T-helper 22 cell (primary cell): ENCODE measurements around the gene IGSF1.

Source experiments
- DNase-seq: peaks from one replicate; pipeline ENCODE4 v3.0.0-alpha.2; 2020; ENCODE audit warnings: low read depth

IGSF1 gene, protein sequence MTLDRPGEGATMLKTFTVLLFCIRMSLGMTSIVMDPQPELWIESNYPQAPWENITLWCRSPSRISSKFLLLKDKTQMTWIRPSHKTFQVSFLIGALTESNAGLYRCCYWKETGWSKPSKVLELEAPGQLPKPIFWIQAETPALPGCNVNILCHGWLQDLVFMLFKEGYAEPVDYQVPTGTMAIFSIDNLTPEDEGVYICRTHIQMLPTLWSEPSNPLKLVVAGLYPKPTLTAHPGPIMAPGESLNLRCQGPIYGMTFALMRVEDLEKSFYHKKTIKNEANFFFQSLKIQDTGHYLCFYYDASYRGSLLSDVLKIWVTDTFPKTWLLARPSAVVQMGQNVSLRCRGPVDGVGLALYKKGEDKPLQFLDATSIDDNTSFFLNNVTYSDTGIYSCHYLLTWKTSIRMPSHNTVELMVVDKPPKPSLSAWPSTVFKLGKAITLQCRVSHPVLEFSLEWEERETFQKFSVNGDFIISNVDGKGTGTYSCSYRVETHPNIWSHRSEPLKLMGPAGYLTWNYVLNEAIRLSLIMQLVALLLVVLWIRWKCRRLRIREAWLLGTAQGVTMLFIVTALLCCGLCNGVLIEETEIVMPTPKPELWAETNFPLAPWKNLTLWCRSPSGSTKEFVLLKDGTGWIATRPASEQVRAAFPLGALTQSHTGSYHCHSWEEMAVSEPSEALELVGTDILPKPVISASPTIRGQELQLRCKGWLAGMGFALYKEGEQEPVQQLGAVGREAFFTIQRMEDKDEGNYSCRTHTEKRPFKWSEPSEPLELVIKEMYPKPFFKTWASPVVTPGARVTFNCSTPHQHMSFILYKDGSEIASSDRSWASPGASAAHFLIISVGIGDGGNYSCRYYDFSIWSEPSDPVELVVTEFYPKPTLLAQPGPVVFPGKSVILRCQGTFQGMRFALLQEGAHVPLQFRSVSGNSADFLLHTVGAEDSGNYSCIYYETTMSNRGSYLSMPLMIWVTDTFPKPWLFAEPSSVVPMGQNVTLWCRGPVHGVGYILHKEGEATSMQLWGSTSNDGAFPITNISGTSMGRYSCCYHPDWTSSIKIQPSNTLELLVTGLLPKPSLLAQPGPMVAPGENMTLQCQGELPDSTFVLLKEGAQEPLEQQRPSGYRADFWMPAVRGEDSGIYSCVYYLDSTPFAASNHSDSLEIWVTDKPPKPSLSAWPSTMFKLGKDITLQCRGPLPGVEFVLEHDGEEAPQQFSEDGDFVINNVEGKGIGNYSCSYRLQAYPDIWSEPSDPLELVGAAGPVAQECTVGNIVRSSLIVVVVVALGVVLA (N-terminal part only)

DNA sequence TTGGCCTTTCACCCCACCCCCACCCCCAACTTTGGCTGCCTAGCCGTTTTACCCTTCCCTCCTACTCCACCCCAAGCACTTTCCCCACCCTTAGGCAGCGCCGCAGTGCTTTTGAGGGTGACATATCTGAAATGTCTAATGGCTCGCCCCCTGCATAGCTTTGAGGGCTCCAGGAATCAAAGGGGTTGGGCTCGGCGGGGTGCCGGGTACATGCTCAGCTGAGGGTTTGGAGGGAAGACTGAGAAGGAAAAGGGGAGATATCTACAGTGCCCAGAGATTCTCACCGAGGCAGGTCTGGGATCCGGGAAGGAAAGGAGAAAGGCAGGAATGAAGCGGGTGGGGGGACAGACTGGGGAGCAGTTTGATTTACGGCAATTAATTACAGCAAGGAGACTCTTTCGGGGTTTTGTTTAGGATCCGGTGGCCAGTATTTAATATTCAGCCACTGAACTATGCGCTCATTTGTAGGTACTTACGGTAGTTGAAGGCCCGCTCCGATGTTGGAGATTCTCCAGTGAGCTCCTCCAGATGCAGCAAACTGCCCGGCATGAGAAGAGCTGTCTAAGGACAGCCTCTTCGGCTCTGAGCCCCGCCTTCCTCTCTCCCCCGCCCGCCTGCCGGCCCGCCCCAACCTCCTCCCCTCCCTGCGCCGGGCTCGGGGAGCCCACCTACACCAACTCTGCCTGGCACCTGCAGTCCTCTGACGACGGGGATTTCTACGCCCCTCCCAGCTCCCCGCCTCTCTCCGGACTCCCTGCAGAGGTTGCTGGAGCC, at the start of gene IGSF1:
Gene IGSF1, minus strand, starts transcription at position 569 of the 774 bp plus-strand sequence. CDS start 2,632 bp downstream, outside the sequence.
- DNase-seq = no peak

DNA sequence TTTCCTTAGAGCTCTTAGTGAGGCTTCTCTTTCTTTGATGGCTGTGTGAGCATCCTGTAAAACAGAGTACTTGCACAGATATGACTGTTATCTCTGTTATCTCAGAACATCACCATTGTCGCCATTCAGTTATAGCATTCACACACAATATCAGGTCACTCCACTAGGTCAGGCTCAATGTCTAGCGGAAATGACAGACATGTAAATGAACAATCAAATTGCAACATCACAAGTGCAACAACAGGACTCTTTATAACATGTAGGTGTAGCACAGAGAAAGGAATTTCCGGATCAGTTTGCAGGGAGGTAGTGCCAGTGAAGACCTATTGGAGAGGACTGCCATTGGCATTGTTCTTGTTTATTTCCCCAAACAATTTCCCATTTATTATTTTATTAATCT, 43.2 kb upstream of the IGSF1 start:
- no peak for DNase-seq

DNA sequence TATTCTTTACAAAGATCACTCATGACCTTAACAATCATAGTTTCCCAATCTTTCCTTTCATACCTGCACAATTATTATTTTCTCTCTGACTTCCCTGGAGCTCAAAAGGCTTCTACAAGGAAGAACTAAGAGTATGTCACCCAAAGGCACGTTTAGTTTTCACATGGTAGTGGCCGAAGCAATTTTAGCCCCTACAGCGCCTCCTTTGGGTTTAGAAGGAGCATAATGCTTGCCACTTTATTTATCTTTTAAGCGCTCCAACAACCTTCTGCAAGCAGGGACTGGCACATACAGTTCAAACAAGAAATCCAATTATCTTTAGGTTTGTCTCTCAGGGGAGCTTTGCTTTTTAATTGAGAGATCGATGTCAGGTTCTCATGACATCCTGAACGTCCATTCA, 42.0 kb upstream of the IGSF1 start:
- no peak for DNase-seq

DNA sequence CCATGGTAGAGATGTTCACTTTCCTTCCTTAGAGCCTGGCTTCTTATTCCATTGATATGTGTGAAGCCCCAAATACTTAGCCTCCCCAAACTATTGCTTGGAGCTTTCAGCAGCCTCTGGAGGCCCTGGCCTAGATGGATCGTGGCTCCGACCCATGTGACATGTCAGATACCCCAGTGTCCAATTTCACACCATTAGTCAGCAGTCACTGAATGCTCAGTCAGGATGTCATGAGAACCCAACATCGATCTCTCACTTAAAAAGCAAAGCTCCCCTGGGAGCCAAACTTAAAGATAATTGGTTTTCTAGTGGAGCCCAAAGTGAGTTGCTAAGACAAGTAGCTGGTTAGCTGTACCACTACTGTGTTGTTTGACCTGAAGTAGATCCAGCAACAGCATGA, 41.6 kb upstream of the IGSF1 start:
- no peak for DNase-seq

DNA sequence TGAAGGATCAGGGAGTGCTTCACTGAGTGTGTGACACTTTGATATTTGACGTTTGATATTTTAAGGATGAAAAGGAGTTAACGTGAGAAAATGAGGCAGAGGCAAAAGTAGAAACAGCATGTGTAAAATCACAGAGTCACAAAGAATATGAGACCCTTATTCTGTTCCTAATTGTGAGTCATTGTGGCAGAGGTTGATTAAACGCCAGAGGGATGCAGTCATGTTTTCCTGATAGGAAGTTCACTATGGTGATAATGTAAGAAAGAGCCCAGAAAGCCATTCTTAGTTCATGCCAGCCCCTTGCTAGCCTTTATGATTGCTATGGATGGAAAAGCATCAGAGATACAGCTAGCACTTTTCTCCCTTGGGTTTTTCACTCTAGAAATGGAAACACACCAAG, 33.5 kb upstream of the IGSF1 start:
- DNase-seq = no peak

DNA sequence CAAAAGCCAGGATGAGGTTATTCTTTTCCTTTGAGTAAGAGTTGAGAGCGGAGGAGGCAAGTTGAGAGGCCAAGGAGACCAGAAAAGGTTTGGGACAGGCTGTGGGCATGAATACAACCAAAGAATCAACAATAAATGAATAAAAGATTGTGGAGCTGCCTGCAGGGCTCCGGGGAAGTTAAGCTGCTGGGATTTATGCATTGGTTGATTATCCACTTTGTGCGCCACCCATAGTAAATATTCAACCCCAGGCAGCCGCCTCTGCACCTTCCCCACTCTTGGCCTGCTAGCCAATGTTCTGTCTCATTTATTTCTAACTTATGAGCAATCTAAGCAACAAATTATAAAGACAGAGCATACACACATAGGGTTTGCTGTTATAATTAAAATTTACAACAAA, 28.2 kb upstream of the IGSF1 start:
- no peak for DNase-seq

DNA sequence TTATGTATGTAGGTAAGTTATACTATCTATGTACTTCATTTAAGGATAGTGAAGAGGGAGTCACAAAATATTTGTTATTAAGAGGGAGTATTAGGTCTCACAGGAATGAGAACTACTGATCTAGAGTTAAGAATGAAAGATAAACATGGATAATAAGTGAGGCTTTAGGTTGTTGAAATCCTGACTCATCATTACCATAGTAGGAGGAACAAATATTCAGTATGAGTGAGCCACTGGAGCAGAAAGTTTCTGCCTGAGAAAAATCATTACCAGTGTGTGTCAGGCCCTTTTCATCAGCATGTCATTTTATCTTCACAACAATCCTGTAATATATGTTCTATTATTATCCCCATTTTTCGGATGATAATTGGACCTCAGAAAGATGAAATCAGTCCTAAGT, 27.2 kb upstream of the IGSF1 start:
- DNase-seq = no peak

DNA sequence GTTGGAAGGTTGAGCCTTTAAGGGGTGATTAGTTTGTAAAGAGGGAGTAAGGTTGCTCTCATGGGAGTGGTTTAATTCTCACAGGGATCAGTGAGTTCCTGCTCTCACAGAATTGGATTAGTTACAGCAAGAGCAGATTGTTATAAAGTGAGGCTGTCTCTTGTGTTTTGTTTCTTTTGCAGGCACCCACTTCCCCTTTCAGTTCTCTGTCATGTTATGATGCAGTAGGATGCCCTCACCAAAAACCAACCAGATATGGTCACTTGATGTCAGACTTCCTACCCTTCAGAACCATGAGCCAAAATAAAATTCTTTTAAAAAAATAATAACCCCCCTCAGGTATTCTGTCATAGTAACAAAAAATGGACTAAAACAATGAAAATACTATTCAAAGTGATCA, 19.9 kb upstream of the IGSF1 start:
- no peak for DNase-seq

DNA sequence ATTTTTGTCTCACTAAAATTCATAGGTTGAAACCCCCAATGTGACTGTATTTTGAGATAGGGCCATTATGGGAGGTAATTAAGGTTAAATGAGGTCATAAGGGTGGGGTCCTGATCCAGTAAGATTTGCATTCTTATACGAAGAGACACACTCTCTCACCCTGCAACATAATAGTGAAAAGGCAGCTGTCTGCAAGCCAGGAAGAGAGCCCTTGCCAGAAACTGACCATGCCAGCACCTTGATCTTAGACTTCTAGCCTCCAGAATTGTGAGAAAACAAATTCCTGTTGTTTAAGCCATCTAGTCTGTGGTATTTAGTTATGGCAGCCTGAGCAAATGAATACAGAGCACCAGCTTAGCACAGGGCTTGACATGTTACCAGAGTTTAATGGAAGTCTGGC, 17.5 kb upstream of the IGSF1 start:
- DNase-seq = no peak

DNA sequence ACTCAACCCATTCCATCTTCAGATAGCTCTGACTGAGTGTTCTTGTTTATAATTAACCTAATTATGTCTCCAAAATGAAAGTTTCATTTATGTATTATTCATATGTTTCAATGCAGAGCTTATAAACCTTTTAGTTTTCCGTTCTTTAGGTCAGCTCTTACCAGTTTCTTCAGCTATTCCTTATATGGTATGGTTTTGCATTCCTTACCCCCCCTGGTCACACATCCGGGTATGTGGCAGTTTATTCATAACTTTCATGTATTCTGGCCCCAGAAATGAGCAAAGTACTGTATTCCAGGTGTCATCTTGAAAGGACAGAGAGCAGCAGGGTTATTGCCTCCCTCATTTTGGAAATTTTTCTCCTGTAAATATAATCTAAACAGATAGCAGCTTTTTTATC, 16.8 kb upstream of the IGSF1 start:
- no peak for DNase-seq

DNA sequence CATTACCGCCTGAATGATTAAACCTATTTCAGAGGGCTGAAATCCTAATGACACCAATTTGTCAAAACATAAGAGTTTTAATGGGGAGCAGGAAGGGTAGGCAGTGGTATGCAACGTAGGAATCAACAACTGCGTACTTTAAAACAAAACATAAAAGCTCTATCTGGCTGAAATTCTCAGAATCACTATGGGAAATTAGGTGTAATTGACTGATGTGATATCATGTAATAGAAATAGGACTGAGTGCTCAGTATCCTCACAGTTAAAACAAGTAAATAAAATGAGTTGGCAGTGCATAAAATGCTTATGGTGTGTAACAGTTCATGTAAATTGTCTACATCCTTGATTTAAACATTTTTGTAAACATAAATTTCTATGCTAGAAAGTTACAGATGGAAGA, 13.6 kb upstream of the IGSF1 start:
- no peak for DNase-seq

DNA sequence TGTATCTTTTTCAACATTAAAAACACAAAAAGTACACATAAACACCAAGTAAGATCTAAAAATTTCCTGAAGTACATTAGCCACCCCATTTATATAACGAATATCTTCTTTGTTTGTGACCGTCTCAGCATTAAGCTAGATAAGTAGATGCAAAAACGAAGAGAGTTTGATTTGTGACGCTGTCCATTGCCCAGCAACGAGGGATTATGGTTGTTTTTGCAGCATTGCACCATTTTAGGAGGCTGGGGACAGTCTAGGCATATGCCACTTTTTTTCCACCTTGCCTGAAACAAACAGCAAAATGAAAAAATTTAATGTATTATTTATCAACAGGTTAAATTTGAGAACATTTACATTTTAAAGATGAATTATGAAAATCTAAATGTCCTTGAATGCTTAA, 12.0 kb upstream of the IGSF1 start:
- DNase-seq = no peak

DNA sequence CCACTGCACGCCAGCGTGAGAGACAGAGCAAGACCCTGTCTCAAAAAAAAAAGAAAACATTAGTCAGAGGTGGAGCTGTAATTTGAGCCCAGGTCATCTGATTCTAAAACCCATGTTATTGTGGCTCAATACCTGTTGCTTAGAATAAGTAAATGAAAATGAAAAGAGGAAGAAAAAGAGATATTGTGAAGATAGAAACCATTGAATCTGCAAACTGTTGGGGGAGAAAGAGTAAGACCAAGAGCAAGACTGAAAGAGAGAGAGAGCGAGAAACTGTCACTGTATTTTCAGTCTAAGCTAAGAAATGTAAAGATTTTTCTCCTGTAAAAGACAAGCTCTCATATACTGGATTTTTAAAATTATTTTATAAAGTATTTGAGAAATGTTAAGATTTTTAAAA, 9.7 kb upstream of the IGSF1 start:
- no peak for DNase-seq

DNA sequence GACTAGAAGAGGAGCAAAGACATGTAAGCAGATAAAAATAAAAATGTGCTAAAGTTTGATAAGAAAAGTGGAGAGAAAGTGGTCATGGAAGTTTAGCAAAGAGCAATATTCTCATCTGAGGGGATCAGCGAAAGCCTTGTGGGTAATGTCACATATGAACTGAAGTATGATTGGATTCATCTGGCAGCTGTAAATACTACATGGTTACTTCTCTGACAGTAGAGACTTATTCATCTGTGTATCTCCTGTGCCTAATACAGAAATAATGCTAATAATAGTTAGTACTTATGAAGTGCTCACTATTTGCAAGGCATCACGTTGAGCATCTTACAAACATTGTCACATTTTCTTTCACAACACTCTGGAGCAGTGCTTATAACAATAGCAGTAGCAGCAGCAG, 8.9 kb upstream of the IGSF1 start:
- no peak for DNase-seq

DNA sequence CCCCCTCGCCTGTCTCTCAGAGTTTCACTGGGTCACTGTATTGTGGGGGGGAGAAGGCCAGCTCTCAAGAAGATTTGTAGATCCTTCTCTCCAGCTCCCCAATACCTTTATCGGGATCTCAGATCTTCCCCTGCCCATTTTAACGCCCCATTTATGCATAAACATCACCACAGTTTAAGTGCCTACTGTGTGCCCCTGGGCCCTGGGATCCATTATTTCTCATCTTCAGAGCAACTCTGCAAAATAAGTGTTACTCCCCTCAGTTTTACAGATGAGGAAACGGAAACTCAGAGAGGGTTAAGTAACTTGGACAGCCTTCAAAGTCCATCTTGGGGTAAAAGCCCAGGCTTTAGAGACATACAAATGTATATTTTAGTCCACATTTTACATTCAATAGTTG, 421 bp upstream of the IGSF1 start:
- no peak for DNase-seq

DNA sequence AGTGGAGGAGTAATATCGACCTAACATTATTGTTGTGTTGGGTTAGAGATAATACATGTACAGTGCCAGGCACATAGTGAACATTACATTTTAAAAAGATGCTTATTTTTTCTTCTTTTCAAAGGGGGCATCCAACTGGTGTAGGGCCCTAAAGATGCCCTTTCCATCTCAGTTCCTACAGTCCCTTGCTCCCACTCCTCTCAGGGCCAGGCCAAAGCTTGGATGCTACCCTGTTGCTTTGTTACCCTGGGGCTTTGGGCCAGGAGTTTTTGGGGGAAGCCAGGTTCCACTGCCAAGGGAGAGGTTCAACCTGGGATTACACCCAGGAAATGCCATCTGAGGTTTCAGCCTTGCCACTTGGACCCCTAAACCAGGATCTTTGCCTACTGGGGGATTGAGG, 918 bp downstream of the IGSF1 start:
- no peak for DNase-seq

DNA sequence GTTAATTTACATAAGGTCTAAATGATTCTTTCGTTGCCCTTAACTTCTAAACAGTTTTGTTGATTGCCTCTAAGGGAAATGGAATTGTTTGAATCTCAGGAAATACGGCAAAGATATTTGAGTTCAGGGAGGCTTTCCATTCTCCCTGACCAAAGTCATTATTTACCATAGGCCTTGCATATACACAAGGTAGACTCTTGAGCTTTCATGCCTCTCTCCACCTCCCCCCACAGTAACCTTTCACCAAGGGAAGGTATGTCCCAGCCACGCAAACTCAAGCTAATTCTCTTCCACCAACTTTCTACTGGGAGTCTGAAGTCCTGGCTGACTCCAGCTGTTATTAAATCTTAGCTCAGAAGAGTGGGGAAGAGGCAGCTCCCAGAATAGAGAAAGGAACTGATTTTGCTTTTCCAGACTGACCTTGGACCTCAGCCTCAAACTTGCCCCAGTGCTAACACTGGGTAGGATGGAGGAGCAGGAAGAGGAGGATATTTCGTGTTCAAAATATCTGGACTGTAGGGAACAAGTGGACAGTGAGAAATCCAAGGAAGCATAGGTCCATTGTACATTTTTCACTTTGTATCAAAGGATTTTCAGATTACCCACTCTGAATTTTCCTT, 1.4 kb downstream of the IGSF1 start:
- DNase-seq = no peak

DNA sequence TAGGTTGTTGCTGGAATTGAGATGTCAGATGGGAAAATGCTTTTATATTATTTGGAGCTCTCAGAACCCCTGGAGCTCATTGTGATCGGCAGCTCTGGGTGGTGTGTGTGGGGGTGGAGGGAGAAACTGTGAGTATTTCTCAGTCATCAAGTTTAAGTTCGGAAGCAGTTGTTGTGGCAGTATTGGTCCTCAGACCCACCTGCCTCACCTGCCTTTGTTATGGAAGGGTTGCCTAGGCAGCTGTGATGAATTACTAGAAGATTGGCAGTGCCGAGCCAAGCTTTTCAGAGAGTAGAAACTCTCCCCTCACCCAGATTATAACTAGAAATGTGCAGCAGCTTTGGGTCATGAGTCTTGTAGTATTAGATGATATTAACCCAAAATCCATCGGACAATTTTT, 9.5 kb downstream of the IGSF1 start:
- no peak for DNase-seq

DNA sequence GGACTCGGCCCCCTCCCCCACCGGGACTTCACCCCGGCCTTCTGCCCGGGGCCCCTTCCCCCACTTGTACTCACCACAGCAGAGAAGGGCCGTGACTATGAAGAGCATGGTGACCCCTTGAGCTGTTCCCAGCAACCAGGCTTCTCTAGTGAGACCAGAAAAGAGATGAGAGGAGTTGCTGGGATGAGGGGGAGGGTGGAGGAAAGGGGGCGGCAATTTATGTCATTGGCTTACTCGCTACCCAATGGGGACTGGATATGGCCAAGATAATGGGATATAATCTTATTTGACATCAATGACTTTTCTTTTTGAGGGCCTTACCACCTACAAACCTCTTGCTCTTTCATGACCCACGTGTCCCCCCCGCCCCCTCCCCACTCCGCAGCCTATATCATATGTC, 9.9 kb downstream of the IGSF1 start:
- DNase-seq = no peak

DNA sequence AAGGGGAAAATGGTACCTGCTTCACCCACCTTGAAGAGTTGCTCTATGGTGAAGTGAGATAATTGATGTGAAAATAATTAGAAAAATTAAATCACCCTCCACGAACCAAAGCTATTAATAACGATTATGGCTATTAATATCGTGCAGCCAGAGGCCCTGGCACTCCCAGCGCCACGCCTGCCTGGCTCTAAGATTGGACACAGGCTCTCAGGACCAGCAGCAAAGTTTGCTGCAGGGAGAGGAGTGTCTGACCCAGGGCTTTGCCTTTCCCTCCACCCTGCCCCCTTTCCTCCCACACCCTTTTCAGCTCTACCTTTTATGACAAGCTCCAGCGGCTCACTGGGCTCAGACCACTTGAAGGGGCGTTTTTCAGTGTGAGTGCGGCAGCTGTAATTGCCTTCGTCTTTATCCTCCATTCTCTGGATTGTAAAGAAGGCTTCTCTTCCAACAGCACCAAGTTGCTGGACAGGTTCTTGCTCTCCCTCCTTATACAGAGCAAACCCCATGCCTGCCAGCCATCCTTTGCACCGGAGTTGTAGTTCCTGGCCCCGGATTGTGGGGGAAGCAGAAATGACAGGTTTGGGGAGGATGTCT, 11.5 kb downstream of the IGSF1 start:
- no peak for DNase-seq

DNA sequence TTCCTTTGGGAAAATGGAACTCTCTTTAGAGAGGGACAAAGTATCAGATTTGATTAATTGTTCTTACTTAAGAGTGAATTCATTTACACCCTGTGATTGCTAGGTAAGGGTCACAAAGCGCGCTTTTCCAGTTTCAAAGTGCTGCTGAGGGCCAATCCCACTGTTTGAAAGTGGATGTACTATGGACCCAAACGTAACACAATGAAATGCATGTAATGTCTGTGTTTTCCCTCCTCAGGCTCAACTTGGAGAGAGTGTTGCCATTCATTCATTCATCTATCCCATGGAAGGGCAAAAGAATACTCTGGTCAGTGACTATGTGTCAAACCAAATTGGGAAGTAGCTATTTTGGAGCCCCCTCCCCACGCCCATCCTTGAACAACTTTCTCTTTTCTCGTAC, 16.1 kb downstream of the IGSF1 start:
- no peak for DNase-seq
